Myometrial cell (primary cell): ENCODE measurements around the gene SLC6A13. TPM values are rescaled to one million over a fixed set of nuclear protein-coding genes. Genes with fewer than 3 reads are reported as not detected.

ENCODE experiments used
- total RNA-seq: library from RNA; depleted of rRNA; stranded (reverse); fragments of >200 nt; gene quantifications from 2 replicates; pipeline ENCODE4 v1.2.3, GENCODE V29; 2015

The SLC6A13 gene
- total RNA-seq: not detected in 2 replicates

DNA sequence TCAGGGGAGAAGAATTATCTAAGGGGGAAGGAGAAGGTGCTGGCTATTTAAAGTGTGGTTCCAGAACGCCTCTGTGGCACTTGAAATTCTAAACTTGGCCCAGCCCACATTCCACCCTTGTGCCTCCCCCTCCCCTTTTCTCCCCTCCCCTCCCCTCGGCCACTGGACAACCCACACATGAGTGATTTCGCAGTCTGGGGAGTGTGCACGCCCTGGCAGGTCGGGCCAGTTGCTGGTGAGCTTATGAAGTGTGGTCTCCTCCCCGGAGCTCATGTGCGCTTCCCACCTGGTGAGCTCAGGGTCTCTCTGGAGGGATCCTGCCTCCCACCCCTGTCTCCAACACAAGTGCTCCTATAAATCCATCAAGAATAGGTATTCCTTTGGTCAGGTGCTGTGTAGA, at the start of gene SLC6A13:
Gene SLC6A13, minus strand, starts transcription at position 20 of the 400 bp plus-strand sequence. CDS start 2,784 bp downstream, outside the sequence.

GRCh38 chr12:214003-214741, 48.5 kb downstream of the SLC6A13 start, which contains the start of gene SLC6A12:
SLC6A12 (minus strand) TSS chr12:214157; CDS start chr12:209986, 4,171 bp downstream.

Other genes with a start within 250 kb of the SLC6A13 start
- gene IQSEC3, start 196.1 kb downstream of the SLC6A13 start, total RNA-seq: not detected in 2 replicates
- gene SLC6A12, start 48.7 kb downstream of the SLC6A13 start, total RNA-seq: not detected in 2 replicates
- 22.7 and 37.2 TPM in 2 replicates for gene KDM5A, start 126.5 kb upstream of the SLC6A13 start, total RNA-seq
- gene CCDC77, start 138.8 kb upstream of the SLC6A13 start, total RNA-seq: 3.2 and 8.2 TPM in 2 replicates
- gene B4GALNT3, start 197.1 kb upstream of the SLC6A13 start, total RNA-seq: not detected in 2 replicates